GM12865 (cell line): ENCODE data around the gene ADAMTSL2.

Experiments
- DNase-seq: peaks from one replicate; pipeline ENCODE4 v3.0.0; 2010; ENCODE audit warnings: low read depth
- H3K4me3 ChIP-seq: 2 replicates; pipeline ENCODE4 v1.5.1; 2011; ENCODE audit warnings: mild to moderate bottlenecking, low read depth, low read length, control low read depth
- TF ChIP-seq, protein P1 (sequence below): IDR thresholded peaks from 2 replicates; pipeline ENCODE4 v1.5.1; 2011; ENCODE audit warnings: low read length, control low read depth, low read depth, inconsistent platforms; ENCODE audit not compliant: insufficient read depth; ENCODE audit errors: missing control alignments

The ADAMTSL2 gene

DNA sequence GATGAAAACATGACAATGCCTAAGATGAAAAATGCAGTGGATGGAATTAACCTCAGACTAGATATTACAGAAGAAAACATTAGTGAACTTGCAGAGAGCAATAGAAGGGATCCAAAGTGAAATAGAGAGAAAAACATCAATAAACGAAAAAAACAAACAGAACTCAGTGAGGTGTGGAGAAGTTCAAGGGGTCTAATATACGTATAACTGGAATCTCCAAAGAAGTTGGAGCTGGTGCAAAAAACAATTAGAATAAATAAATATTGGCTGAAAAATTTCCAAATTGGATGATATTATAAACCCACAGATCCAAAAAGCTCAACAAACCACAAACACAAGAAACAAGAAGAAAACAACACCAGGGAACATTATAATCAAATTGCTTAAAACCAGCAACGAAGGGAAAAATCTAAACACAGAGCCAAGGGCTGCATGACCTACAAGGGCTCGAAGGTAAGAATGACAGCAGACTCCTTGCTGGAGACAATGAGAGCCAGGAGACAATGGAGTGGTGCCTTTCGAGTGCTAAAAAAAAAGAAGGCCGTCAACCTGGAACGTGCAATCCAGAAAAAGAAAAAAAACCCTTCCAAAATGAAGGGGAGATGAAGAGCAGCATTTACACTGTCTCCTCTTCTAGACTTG is 62.9 kb downstream of the ADAMTSL2 start:
- no peak overlapping the region for H3K4me3 ChIP-seq
- TF ChIP-seq, protein P1, sequence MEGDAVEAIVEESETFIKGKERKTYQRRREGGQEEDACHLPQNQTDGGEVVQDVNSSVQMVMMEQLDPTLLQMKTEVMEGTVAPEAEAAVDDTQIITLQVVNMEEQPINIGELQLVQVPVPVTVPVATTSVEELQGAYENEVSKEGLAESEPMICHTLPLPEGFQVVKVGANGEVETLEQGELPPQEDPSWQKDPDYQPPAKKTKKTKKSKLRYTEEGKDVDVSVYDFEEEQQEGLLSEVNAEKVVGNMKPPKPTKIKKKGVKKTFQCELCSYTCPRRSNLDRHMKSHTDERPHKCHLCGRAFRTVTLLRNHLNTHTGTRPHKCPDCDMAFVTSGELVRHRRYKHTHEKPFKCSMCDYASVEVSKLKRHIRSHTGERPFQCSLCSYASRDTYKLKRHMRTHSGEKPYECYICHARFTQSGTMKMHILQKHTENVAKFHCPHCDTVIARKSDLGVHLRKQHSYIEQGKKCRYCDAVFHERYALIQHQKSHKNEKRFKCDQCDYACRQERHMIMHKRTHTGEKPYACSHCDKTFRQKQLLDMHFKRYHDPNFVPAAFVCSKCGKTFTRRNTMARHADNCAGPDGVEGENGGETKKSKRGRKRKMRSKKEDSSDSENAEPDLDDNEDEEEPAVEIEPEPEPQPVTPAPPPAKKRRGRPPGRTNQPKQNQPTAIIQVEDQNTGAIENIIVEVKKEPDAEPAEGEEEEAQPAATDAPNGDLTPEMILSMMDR: no peak
- no peak for DNase-seq

DNA sequence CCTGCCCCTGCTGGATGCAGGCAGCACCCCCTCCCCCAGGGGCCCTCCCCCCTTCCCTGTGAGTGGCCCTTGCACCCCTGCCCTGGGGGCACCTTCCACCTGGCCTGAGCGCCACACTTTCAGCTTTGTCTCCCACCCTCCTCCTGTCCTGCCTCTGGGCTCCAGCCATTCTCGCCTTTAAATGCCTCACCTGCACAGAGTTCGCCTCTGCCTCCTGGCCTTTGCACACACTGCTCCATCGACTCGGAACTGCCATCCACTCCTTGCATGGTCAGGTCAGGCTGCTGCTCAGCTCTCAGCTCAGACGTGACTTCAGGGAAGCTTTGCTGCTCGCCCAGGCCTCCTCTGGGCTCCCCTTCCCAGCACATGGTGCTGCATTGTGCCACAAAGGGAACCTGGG is 64.5 kb downstream of the ADAMTSL2 start:
- no peak for DNase-seq
- H3K4me3 ChIP-seq: no peak overlapping the region
- TF ChIP-seq, protein P1: no peak

DNA sequence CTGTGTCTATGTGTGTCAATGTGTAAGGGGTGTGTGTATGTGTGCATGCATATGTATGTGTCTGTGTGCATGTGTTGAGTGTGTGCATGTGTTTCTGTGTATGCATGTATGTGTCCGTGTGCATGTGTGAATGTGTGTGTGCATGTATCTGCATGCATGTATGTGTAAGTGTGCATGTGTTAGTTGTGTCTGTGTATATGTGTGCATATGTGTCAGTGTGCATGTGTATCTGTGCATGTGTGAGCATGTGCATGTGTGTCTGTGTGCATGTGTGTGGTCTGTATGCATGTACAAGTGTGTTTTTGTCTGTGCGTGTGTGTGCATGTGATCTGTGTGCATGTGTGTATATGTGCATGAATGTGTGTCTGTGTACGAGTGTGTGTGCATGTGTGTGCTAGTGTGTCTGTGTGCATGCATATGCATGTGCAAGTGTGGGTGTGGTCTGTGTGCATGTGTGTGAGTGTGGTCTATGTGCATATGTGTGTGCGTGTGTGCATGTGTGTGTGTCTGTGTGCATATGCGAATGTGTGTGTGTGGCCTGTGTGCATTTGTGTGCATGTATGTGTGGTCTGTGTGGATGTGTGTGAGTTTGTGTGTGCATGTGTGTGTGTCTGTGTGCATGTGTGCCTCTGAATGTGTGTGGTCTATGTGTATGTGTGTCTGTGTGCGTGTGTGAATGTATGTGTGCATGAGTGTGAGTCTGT is 65.1 kb downstream of the ADAMTSL2 start:
- TF ChIP-seq, protein P1: no peak
- DNase-seq: no peak

DNA sequence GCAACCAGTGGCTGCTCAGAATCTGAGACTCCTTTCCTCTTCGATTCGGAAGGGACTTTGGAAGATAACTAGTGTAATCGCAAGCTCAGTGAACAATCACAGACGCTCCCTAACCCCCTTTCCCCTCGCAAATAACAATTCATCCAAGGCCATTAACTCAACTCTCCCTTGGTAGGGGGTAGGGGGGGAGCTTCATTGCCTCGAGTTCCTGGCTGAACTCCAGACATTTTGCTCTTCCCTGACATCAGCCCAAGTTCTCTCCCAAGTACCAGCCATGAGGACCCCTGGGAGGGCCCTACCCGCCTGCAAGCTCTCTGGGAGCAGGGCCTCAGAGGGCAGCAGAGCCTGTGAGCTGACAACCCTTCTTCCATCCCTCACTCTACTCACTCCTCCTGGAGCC is 66.2 kb downstream of the ADAMTSL2 start:
- DNase-seq: no peak
- TF ChIP-seq, protein P1: no peak

More for the DNA sequence above, 65.1 kb downstream of the ADAMTSL2 start:
- H3K4me3 ChIP-seq: no peak overlapping the region

DNA sequence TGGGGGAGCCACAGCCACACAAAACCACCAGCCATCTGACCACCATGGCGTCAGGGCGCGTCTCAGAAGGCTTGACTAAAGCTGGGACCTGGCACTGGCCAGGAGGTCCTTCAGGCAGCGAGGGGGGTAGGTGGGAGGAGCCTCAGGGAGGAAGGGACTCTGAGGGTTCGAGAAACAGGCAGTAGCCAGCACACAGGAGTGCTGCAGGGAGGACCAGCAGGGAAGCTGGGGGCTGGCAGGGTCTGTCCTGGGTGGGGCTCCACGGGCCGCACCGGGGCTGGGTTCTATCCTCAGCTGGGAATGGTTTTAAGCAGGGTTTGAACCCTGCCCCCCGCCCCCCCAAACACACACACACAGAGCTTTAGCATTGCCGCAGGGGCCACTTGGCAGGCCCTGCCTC is 67.2 kb downstream of the ADAMTSL2 start:
- DNase-seq: no peak
- TF ChIP-seq, protein P1: no peak

More for the DNA sequence above, 66.2 kb downstream of the ADAMTSL2 start:
- H3K4me3 ChIP-seq: no peak overlapping the region

DNA sequence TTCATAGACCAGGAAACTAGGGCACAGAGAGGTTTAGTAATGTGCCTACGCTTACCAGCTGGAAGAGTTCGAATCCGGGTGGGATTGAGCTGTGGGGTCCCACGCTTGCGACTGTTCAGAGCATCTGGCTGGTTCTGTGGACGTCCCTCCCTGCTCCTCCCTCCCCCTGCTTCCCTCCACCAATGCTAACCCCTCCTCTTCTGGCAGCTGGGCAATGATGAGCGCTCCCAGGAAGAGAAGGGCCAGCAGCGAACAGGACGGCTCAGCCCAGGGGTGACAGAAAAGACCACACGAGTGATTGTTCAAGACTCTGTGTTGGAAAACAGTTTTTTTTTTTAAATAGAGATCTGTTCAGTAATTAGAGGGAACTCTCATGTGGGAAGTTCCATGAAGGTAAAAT is 67.8 kb downstream of the ADAMTSL2 start:
- no peak overlapping the region for H3K4me3 ChIP-seq
- DNase-seq: no peak
- TF ChIP-seq, protein P1: no peak

More for the DNA sequence above, 67.2 kb downstream of the ADAMTSL2 start:
- no peak overlapping the region for H3K4me3 ChIP-seq
